Upper lobe of right lung (tissue), 1 donor: ENCODE data around the gene GOLGA6C. TPM values are rescaled to one million over a fixed set of nuclear protein-coding genes. Genes with fewer than 3 reads are reported as not detected.
"Not testable (repeated sequence)": the region's sequence is repeated elsewhere in the genome, so short reads cannot be mapped to it uniquely, and the experiment has no call there.

Experiments used
- ATAC-seq: fragments of 200-7000 bp; cut with Tn5 transposase; one replicate; pipeline ENCODE4 v1.9.1; 2020; ENCODE audit warnings: mild to moderate bottlenecking, moderate library complexity
- DNase-seq: peaks from one replicate; pipeline ENCODE4 v3.0.0-alpha.2; 2020
- H3K27ac ChIP-seq: fragments of 200-600 bp; one replicate; pipeline ENCODE4 v1.8.0; 2022
- H3K27me3 ChIP-seq: fragments of 200-600 bp; one replicate; pipeline ENCODE4 v1.8.0; 2022; ENCODE audit warnings: mild to moderate bottlenecking
- H3K36me3 ChIP-seq: fragments of 200-600 bp; one replicate; pipeline ENCODE4 v1.8.0; 2022
- H3K4me1 ChIP-seq: fragments of 200-600 bp; one replicate; pipeline ENCODE4 v1.8.0; 2022
- H3K4me3 ChIP-seq: fragments of 200-600 bp; one replicate; pipeline ENCODE4 v1.8.0; 2022; ENCODE audit warnings: mild to moderate bottlenecking
- H3K9me3 ChIP-seq: fragments of 200-600 bp; one replicate; pipeline ENCODE4 v1.8.0; 2022
- CTCF ChIP-seq: fragments of 200-600 bp; IDR thresholded peaks from one replicate; pipeline ENCODE4 v1.8.0; 2022; ENCODE audit warnings: antibody characterized with exemption
- intact Hi-C: fragments of 100-400 bp; cut with DNase I; formaldehyde crosslinking; loops from one replicate; pipeline ENCODE4 v1.11.0; 2022
- total RNA-seq: library from RNA; stranded (reverse); fragmentation: NEBNext Ultra II Directional; extraction: Animal tissue kit (Norgen Biotek cat#: 25700); gene quantifications from one replicate; pipeline ENCODE4 v1.2.1, GENCODE V29; 2021
- donor health status: DM: no; HTN: yes; CAD: no; lungs with severe emphysema.

GOLGA6C gene
- total RNA-seq, 1 donor from 2014 or later, result not detected

- ATAC-seq (no peak), DNase-seq (no peak)
- H3K4me3 ChIP-seq, result no peak overlapping the region
- intact Hi-C loops, result no loop called here
- no peaks in the 10 kb centered on the region for H3K9me3 ChIP-seq
- no peaks in the 10 kb centered on the region for H3K36me3 ChIP-seq
- H3K27ac ChIP-seq, result no peak overlapping the region
- no peaks in the 10 kb centered on the region for H3K27me3 ChIP-seq
- no peaks in the 10 kb centered on the region for H3K4me1 ChIP-seq
- no peak for TF ChIP-seq CTCF
These were observed 8.4 kb upstream of the GOLGA6C start for GRCh38 chr15:75249726-75250125.

GRCh38 chr15:75251343-75251742 lies 6.8 kb upstream of the GOLGA6C start:
- H3K36me3 ChIP-seq, ATAC-seq, H3K27me3 ChIP-seq, H3K9me3 ChIP-seq, H3K4me1 ChIP-seq, H3K27ac ChIP-seq, DNase-seq, intact Hi-C loops, H3K4me3 ChIP-seq: not testable (repeated sequence)

- ATAC-seq, intact Hi-C loops, DNase-seq, H3K4me3 ChIP-seq, H3K27ac ChIP-seq, H3K36me3 ChIP-seq, H3K27me3 ChIP-seq, H3K4me1 ChIP-seq, H3K9me3 ChIP-seq: not testable (repeated sequence)
These were observed 5.8 kb upstream of the GOLGA6C start for GRCh38 chr15:75252285-75252684.

- DNase-seq, H3K27ac ChIP-seq, H3K36me3 ChIP-seq, intact Hi-C loops, ATAC-seq, H3K9me3 ChIP-seq, H3K4me1 ChIP-seq, H3K4me3 ChIP-seq, H3K27me3 ChIP-seq: not testable (repeated sequence)
These were observed 648 bp downstream of the GOLGA6C start for GRCh38 chr15:75258620-75259343.

- H3K36me3 ChIP-seq, H3K4me1 ChIP-seq, H3K27ac ChIP-seq, ATAC-seq, H3K27me3 ChIP-seq, H3K9me3 ChIP-seq, intact Hi-C loops, H3K4me3 ChIP-seq, DNase-seq: not testable (repeated sequence)
These were observed 1.7 kb downstream of the GOLGA6C start for GRCh38 chr15:75259873-75260272.

GRCh38 chr15:75273751-75274359 lies 15.7 kb downstream of the GOLGA6C start:
- ATAC-seq, result peak; percentile 52
- H3K27ac ChIP-seq, H3K36me3 ChIP-seq, H3K27me3 ChIP-seq, intact Hi-C loops, H3K9me3 ChIP-seq, H3K4me3 ChIP-seq, DNase-seq, H3K4me1 ChIP-seq: not testable (repeated sequence)

GRCh38 chr15:75274509-75275107 lies 16.5 kb downstream of the GOLGA6C start:
- intact Hi-C loops, H3K4me3 ChIP-seq, H3K27ac ChIP-seq, H3K36me3 ChIP-seq, H3K27me3 ChIP-seq, H3K9me3 ChIP-seq, H3K4me1 ChIP-seq: not testable (repeated sequence)
- DNase-seq (peak; percentile 85), ATAC-seq (peak; percentile 99)
- peak; percentile 67 for TF ChIP-seq CTCF

GRCh38 chr15:75275617-75276016 lies 17.5 kb downstream of the GOLGA6C start:
- H3K4me3 ChIP-seq, H3K27ac ChIP-seq, H3K4me1 ChIP-seq, H3K27me3 ChIP-seq, intact Hi-C loops, H3K9me3 ChIP-seq, H3K36me3 ChIP-seq: not testable (repeated sequence)
- DNase-seq, result peak; percentile 71
- ATAC-seq, result peak; percentile 69

GRCh38 chr15:75278497-75278896 lies 20.4 kb downstream of the GOLGA6C start:
- H3K27ac ChIP-seq, DNase-seq, intact Hi-C loops, ATAC-seq, H3K9me3 ChIP-seq, H3K4me1 ChIP-seq, H3K27me3 ChIP-seq, H3K4me3 ChIP-seq, H3K36me3 ChIP-seq: not testable (repeated sequence)

GRCh38 chr15:75282572-75282971 lies 24.4 kb downstream of the GOLGA6C start, which contains the start of gene GOLGA6D:
Gene GOLGA6D, plus strand, starts transcription at chr15:75282835. Its CDS starts 41 bp downstream, at chr15:75282876.
- H3K9me3 ChIP-seq, intact Hi-C loops, H3K4me3 ChIP-seq, H3K36me3 ChIP-seq, H3K4me1 ChIP-seq, DNase-seq, H3K27me3 ChIP-seq, ATAC-seq, H3K27ac ChIP-seq: not testable (repeated sequence)

GRCh38 chr15:75284152-75284551 lies 26.0 kb downstream of the GOLGA6C start:
- H3K27ac ChIP-seq, DNase-seq, ATAC-seq, H3K4me1 ChIP-seq, H3K4me3 ChIP-seq, H3K27me3 ChIP-seq, H3K9me3 ChIP-seq, intact Hi-C loops, H3K36me3 ChIP-seq: not testable (repeated sequence)

GRCh38 chr15:75293660-75294059 lies 35.5 kb downstream of the GOLGA6C start:
- H3K27ac ChIP-seq, H3K36me3 ChIP-seq, H3K9me3 ChIP-seq, H3K27me3 ChIP-seq, intact Hi-C loops, H3K4me3 ChIP-seq, DNase-seq, H3K4me1 ChIP-seq, ATAC-seq: not testable (repeated sequence)
